B cell (primary cell): ENCODE measurements around the gene FIBIN. TPM values are rescaled to one million over a fixed set of nuclear protein-coding genes. Genes with fewer than 3 reads are reported as not detected.

ENCODE experiments used
- ATAC-seq: fragments of 200-7000 bp; cut with Tn5 transposase; one replicate; pipeline ENCODE4 v1.10.0; 2021; ENCODE audit warnings: low read depth, mild to moderate bottlenecking, moderate number of reproducible peaks, moderate library complexity
- CTCF ChIA-PET: fragments of 350-600 bp; sonication (Branson Sonifier 250); formaldehyde crosslinking; loops from one replicate; lab custom pipeline; 2021; ENCODE audit warnings: antibody characterized with exemption, inconsistent platforms; lab: Charles Lee
- POLR2A ChIA-PET: fragments of 350-600 bp; sonication (Branson Sonifier 250); formaldehyde crosslinking; loops from one replicate; lab custom pipeline; 2021; ENCODE audit warnings: antibody characterized with exemption; lab: Charles Lee
- DNase-seq: peaks from one replicate; pipeline ENCODE4 v3.0.0; 2013
- H2AFZ ChIP-seq: 2 replicates; pipeline ENCODE4 v1.6.1; 2012; ENCODE audit warnings: mild to moderate bottlenecking, low read depth, low read length; ENCODE audit not compliant: insufficient read depth, poor library complexity, severe bottlenecking
- H3K27ac ChIP-seq, 2 donors: 1 replicate in 1 of 2; 2 replicates in 1 of 2; pipeline ENCODE4 v1.5.1; 2012 to 2013; ENCODE audit warnings: low read length in 2 of 2, mild to moderate bottlenecking in 2 of 2, moderate library complexity in 1 of 2
- H3K27me3 ChIP-seq, 4 experiments: fragments of 200-600 bp in 1 of 4; sonication (generic) in 1 of 4; replicated peaks in 1 of 4; 1 replicate in 2 of 4; 2 replicates in 2 of 4; pipeline versions ENCODE4 v1.6.1 to v1.7.0; 2013 to 2016; ENCODE audit warnings: low read length in 3 of 4, mild to moderate bottlenecking in 2 of 4, mixed read lengths in 1 of 4, moderate library complexity in 1 of 4; ENCODE audit not compliant: insufficient read depth in 4 of 4, control insufficient read depth in 3 of 4; ENCODE audit errors: control extremely low read depth in 1 of 4
- H3K36me3 ChIP-seq, 2 experiments: replicated peaks in 1 of 2; 1 replicate in 1 of 2; 2 replicates in 1 of 2; pipeline versions ENCODE4 v1.6.1 to v1.7.1; 2013; ENCODE audit warnings: low read length in 1 of 2; ENCODE audit not compliant: insufficient read depth in 2 of 2, control insufficient read depth in 1 of 2; ENCODE audit errors: control extremely low read depth in 1 of 2, extremely low read depth in 1 of 2
- H3K4me1 ChIP-seq, 2 donors: fragments of 200-600 bp in 1 of 2; sonication (generic) in 1 of 2; 1 replicate in 1 of 2; 2 replicates in 1 of 2; pipeline versions ENCODE4 v1.5.1 to v1.6.1; 2013 to 2017; ENCODE audit warnings: low read length in 2 of 2; ENCODE audit not compliant: control insufficient read depth in 2 of 2, insufficient read depth in 2 of 2
- H3K4me2 ChIP-seq: replicated peaks from 2 replicates; pipeline ENCODE3; 2012; ENCODE audit warnings: mild to moderate bottlenecking, low read depth, low read length; ENCODE audit not compliant: poor library complexity, severe bottlenecking
- H3K4me3 ChIP-seq, 5 experiments: fragments of 200-600 bp in 1 of 5; sonication (generic) in 1 of 5; 1 replicate in 3 of 5; 2 replicates in 2 of 5; pipeline versions ENCODE4 v1.5.1 to v1.7.0; 2011 to 2016; ENCODE audit warnings: low read length in 4 of 5, mild to moderate bottlenecking in 4 of 5, low read depth in 2 of 5, control low read depth in 1 of 5, moderate library complexity in 1 of 5; ENCODE audit not compliant: insufficient read depth in 1 of 5; ENCODE audit errors: control extremely low read depth in 1 of 5, extremely low read depth in 1 of 5
- H3K79me2 ChIP-seq: fragments of 200-600 bp; sonication (generic); one replicate; pipeline ENCODE4 v1.6.0; 2016; ENCODE audit warnings: low read length; ENCODE audit not compliant: control insufficient read depth, insufficient read depth
- H3K9ac ChIP-seq: fragments of 200-600 bp; sonication (generic); 2 replicates; pipeline ENCODE4 v1.6.1; 2017; ENCODE audit warnings: mild to moderate bottlenecking, low read length, moderate library complexity
- H3K9me3 ChIP-seq, 3 donors: one replicate each; pipeline versions ENCODE4 v1.6.1 to v1.7.1; 2013; ENCODE audit warnings: low read length in 2 of 3; ENCODE audit not compliant: control insufficient read depth in 2 of 3, insufficient read depth in 1 of 3; ENCODE audit errors: control extremely low read depth in 1 of 3
- H4K20me1 ChIP-seq: 2 replicates; pipeline ENCODE4 v1.6.0; 2012; ENCODE audit warnings: mild to moderate bottlenecking, low read length; ENCODE audit not compliant: insufficient read depth, control insufficient read depth, poor library complexity, severe bottlenecking
- H3K27ac Mint-ChIP-seq: one replicate; pipeline ENCODE4 v1.8.0; 2021; ENCODE audit warnings: mixed read lengths
- H3K27me3 Mint-ChIP-seq: one replicate; pipeline ENCODE4 v1.8.0; 2021; ENCODE audit warnings: mixed read lengths
- H3K4me1 Mint-ChIP-seq: one replicate; pipeline ENCODE4 v1.8.0; 2021; ENCODE audit warnings: mixed read lengths
- H3K4me3 Mint-ChIP-seq: one replicate; pipeline ENCODE4 v1.8.0; 2021; ENCODE audit warnings: mixed read lengths
- H3K9me3 Mint-ChIP-seq: one replicate; pipeline ENCODE4 v1.8.0; 2022; ENCODE audit warnings: mixed read lengths; ENCODE audit not compliant: insufficient read depth
- CTCF ChIP-seq: fragments of 200-600 bp; IDR thresholded peaks from one replicate; pipeline ENCODE4 v1.8.0; 2022; ENCODE audit warnings: antibody characterized with exemption, mild to moderate bottlenecking
- EZH2 ChIP-seq: IDR thresholded peaks from 2 replicates; pipeline ENCODE4 v1.6.1; 2012; ENCODE audit warnings: borderline replicate concordance, low read depth, mild to moderate bottlenecking, moderate library complexity, low read length; ENCODE audit not compliant: insufficient read depth, poor library complexity, severe bottlenecking
- WGBS: methylation state at CpG from one replicate; pipeline ENCODE4 v1.1.5; 2013; ENCODE audit warnings: missing lambda C conversion rate; ENCODE audit not compliant: insufficient coverage; 5-methylcytosine and 5-hydroxymethylcytosine counted together
- intact Hi-C: fragments of 100-400 bp; cut with micrococcal nuclease; formaldehyde crosslinking; loops from one replicate; pipeline ENCODE4 v1.10.0; 2022
- polyA plus RNA-seq: library from polyadenylated mRNA; depleted of rRNA; stranded (reverse); fragments of >200 nt; gene quantifications from 2 replicates; pipeline ENCODE4 v1.2.3, GENCODE V29; 2012
- total RNA-seq, 2 donors: library from RNA; stranded (reverse); fragments of 120-200 nt in 1 of 2; gene quantifications; 1 replicate in 1 of 2; 2 replicates in 1 of 2; pipeline versions ENCODE4 v1.2.3 to v1.2.4, GENCODE V29; 2013 to 2022

The FIBIN gene
- total and polyA plus RNA-seq, 2 donors (not counting 1 experiment from before 2014, with no cell fraction given), result not detected

- Mint-ChIP-seq H3K9me3 (peaks cover 3% of the 10 kb centered on the region), H3K4me1 (no peaks in the 10 kb centered on the region), H3K4me3 (no peak overlapping the region), H3K27ac (no peak overlapping the region), H3K27me3 (no peaks in the 10 kb centered on the region)
- 46% methylated on average over 2 of the region's 3 CpGs for WGBS
- H3K9me3 ChIP-seq, result no peaks in the 10 kb centered on the region
- H4K20me1 ChIP-seq, result no peaks in the 10 kb centered on the region
- intact Hi-C loops, result no loop called here
- no peak overlapping the region for H3K4me3 ChIP-seq
- H2AFZ ChIP-seq, result no peak overlapping the region
- H3K9ac ChIP-seq, result no peak overlapping the region
- TF ChIP-seq CTCF, result no peak
- no peak for TF ChIP-seq EZH2
- ChIA-PET CTCF (no interaction called here), POLR2A (no interaction called here)
- H3K36me3 ChIP-seq, result no peaks in the 10 kb centered on the region
- H3K79me2 ChIP-seq, result no peaks in the 10 kb centered on the region
- no peak overlapping the region for H3K27ac ChIP-seq
- H3K4me2 ChIP-seq, result no peak overlapping the region
- no peak for ATAC-seq
- H3K27me3 ChIP-seq, result no peaks in the 10 kb centered on the region
- H3K4me1 ChIP-seq, result no peaks in the 10 kb centered on the region
- DNase-seq, result no peak
Observed at GRCh38 chr11:27002431-27002830, 8.5 kb downstream of the FIBIN start.

GRCh38 chr11:27002838-27003237 lies 8.9 kb downstream of the FIBIN start:
- H4K20me1 ChIP-seq, result no peaks in the 10 kb centered on the region
- CTCF ChIA-PET, result no interaction called here
- H3K4me1 ChIP-seq, result no peaks in the 10 kb centered on the region
- intact Hi-C loops, result no loop called here
- H3K4me3 ChIP-seq, result no peak overlapping the region
- no peaks in the 10 kb centered on the region for H3K36me3 ChIP-seq
- no peak overlapping the region for H3K9ac ChIP-seq
- WGBS, result 60% methylated on average over 1 of the region's 4 CpGs
- TF ChIP-seq CTCF (no peak), EZH2 (no peak)
- H3K27ac ChIP-seq, result no peak overlapping the region
- Mint-ChIP-seq H3K4me1 (no peaks in the 10 kb centered on the region), H3K27ac (no peak overlapping the region), H3K4me3 (no peak overlapping the region), H3K9me3 (peaks cover 3% of the 10 kb centered on the region), H3K27me3 (no peaks in the 10 kb centered on the region)
- ATAC-seq, result no peak
- no peaks in the 10 kb centered on the region for H3K9me3 ChIP-seq
- no peak overlapping the region for H3K4me2 ChIP-seq
- H3K27me3 ChIP-seq, result no peaks in the 10 kb centered on the region
- POLR2A ChIA-PET, result no interaction called here
- H2AFZ ChIP-seq, result no peak overlapping the region
- DNase-seq, result no peak
- H3K79me2 ChIP-seq, result no peaks in the 10 kb centered on the region
